Stimulated activated CD4-positive, alpha-beta T cell treated with anti-CD3 and anti-CD28 coated beads, Interleukin-1b, Interleukin-23, amount 100 ng/mL, for 24 hours (primary cell): ENCODE measurements around the gene ELOA.
"Not testable (repeated sequence)": the region's sequence is repeated elsewhere in the genome, so short reads cannot be mapped to it uniquely, and the experiment has no call there.

ENCODE experiments used
- DNase-seq, 4 experiments: peaks; one replicate each; pipeline ENCODE4 v3.0.0-alpha.2; 2020; ENCODE audit warnings: low read depth in 4 of 4, low spot score in 1 of 4

ELOA gene

GRCh38 chr1:23799255-23799569, 55.9 kb downstream of the ELOA start:
- no peak for DNase-seq

DNA sequence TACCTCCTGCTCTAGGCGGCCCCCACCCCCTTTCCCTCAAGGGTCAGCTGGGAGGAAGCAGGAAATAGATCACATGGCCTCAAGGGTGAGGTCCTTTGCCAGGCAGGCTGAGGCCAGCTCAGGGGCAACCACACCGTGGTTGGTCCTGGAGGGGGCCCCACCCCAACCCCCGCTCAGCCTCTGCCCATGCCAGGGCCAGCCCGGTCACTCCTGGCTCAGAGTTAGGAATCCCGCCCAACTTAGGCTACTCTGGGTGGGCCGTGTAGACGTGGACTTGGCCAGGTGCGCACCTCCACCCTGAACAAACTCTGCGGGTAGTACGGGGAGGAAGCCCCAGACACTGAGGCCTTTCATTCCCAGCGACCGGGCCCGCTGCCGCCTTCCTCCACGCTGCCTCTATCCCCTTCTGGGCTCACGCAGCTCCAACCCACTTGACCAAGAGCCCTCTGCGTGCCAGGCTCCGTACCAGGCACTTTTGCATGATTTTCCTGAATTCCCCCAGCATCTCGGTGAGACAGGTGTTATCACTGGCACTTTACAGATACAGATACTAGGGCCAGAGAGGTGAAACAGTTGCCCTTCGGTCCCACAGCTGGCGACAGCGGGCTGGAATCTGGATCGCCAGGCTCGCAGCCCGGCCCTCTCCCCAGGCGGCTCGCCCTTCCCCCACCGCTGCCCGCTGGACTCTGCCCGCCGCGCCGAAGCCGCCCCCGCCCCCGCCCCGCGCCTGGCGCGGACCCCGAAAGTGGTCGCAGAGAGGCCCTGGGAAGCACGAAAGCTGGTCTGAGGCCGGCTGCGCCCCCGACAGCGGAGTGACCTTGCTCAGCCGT, 56.5 kb downstream of the ELOA start:
- no peak for DNase-seq

- DNase-seq: peak; percentile 96 to 98 (median 97)
Observed at GRCh38 chr1:23800400-23801337, 57.4 kb downstream of the ELOA start, which contains the start of gene GALE. Gene GALE (minus strand): TSS chr1:23800754. CDS start chr1:23799007, 1,747 bp downstream.

DNA sequence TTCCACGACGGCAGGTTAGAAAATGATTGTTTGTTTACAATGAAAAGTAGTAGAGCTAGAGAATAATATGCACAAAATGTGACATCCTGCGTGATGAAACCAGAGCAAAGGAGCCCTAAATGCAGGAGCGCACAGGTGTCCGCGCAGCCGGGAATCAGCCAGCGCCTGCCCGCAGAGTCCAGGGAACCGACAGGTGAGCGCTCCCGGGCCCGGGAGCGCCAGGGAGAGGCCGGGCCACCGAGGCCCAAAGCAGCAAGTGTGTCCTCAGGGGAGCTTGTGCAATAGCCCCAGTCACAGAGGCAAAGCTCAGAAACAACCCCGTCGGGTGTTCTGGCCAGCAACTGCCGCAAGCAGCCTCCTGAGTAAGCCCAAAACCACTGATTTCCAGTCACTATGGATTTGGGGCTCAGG, 58.1 kb downstream of the ELOA start:
- no peak for DNase-seq

- no peak for DNase-seq
Observed at GRCh38 chr1:23801876-23802275, 58.6 kb downstream of the ELOA start.

DNA sequence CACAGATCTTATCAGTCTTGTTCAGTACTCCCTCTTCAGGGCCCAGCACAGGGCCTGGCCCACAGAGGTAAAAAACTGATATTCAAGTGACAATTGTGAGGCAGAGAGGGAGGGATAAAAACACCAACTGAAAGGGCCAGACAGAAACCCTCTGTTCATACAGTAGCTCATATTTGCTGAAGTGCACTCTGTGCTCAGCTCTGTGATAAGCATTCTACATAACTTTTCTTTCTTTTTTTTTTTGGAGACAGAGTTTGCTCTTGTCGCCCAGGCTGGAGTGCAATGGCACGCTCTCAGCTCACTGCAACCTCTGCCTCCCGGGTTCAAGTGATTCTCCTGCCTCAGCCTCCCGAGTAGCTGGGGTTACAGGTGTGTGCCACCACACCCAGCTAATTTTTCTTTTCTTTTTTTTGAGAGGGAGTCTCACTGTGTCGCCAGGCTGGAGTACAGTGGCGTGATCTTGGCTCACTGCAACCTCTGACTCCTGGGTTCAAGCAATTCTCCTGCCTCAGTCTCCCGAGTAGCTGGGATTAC, 59.6 kb downstream of the ELOA start:
- DNase-seq: not testable (repeated sequence)

GRCh38 chr1:23803674-23804073, 60.4 kb downstream of the ELOA start:
- DNase-seq: no peak

GRCh38 chr1:23804183-23804835, 61.0 kb downstream of the ELOA start:
- DNase-seq: no peak

DNA sequence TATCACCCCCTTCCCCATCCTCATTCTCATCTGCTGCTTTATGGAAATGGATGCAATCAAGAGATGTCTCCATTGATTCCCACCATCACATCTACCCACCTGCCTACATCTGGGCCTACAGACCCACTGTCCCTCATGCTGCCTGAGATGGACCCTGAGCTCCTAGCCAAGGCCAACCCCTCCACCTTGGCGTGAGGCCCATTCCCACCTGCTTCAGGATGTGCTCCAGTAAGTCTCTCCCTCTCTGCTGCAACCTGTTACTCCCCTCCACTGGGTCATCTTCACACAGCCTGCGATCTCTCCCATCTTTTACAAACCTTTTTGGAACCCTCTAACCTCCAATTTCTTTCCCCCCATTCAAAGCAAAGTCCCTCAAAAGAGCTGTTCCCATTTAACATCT, 61.8 kb downstream of the ELOA start:
- DNase-seq: no peak

GRCh38 chr1:23806280-23806679, 63.0 kb downstream of the ELOA start:
- DNase-seq: no peak

DNA sequence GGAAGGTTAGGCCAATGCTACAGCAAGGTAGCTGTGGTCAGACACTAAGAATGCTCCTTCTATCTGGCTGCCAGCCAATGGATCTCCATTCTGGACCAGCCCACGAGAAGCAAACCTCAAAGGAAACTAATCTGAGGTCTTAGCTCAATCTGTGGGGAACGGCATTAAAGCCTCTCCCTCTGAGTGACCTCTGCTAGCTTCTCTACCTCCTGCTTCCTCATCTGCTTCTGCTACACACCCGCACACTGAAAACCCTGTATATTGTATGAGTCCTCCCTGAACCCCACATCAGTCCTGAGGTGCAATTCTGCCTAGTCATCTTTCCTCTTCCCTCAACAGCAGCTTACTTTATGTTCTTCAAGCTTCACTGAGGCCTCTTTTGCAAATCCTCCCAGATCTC, 64.2 kb downstream of the ELOA start:
- no peak for DNase-seq

GRCh38 chr1:23809751-23810171, 66.5 kb downstream of the ELOA start:
- DNase-seq: peak; percentile 64 to 75 (median 68)

DNA sequence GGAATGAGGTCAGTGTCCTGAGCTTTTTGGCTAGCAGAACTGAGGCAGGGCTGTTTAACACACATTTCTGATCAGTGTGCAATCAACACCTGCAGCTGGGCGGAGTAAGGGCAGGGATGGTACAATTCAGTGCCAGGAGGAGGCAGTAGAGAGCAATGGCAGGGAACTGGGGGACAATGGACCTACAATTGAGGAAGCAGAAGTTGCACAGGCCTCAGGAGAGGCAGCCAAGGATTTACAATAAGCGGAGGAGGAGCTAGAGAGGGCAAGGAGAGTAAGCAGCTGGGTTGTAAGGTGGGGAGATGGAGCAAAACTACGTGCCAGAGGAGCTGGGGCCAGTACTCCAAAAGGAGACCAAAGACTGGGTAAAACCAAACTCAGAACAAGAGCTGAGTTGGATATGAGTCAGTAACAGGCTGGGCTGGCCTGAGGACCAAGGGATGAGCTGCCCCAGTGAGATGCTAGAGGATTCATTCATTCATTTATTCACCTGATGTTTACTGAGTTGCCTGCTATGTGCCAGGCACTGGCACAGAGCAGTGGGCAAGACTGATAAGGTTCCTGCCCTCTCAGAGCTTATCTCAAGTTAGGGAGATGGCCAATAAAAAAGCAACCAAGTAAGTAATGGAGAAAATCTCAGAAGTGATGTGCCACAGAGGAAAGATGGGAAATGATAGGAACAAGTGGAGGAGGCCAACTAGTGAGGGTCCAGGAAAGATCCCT, 67.7 kb downstream of the ELOA start:
- no peak for DNase-seq
